Loucy (cell line): ENCODE data around the gene RC3H1.

Experiments used
- H2AFZ ChIP-seq: fragments of 200-600 bp; sonication (generic); 2 replicates; pipeline ENCODE4 v1.6.0; 2016; ENCODE audit warnings: antibody characterized with exemption, mild to moderate bottlenecking, low read length, moderate library complexity
- H3F3A ChIP-seq: fragments of 200-600 bp; 2 replicates; pipeline ENCODE4 v1.6.0; 2016; ENCODE audit warnings: antibody characterized with exemption, low read depth, mild to moderate bottlenecking
- H3K27me3 ChIP-seq: fragments of 200-600 bp; sonication (generic); 2 replicates; pipeline ENCODE4 v1.6.1; 2014; ENCODE audit warnings: low read length, mild to moderate bottlenecking; ENCODE audit not compliant: insufficient read depth, poor library complexity, severe bottlenecking
- H3K36me3 ChIP-seq: fragments of 200-600 bp; sonication (generic); 2 replicates; pipeline ENCODE4 v1.6.1; 2016; ENCODE audit warnings: low read length; ENCODE audit not compliant: insufficient read depth
- H3K4me1 ChIP-seq: fragments of 200-600 bp; sonication (generic); 2 replicates; pipeline ENCODE4 v1.5.1; 2014; ENCODE audit warnings: low read length, mild to moderate bottlenecking; ENCODE audit not compliant: insufficient read depth, poor library complexity, severe bottlenecking
- H3K4me2 ChIP-seq: fragments of 200-600 bp; sonication (generic); 2 replicates; pipeline ENCODE4 v1.6.0; 2014; ENCODE audit warnings: antibody characterized with exemption, low read length, low read depth, mild to moderate bottlenecking; ENCODE audit not compliant: poor library complexity, severe bottlenecking
- H3K4me3 ChIP-seq: fragments of 200-600 bp; sonication (generic); 2 replicates; pipeline ENCODE4 v1.5.1; 2014; ENCODE audit warnings: low read length, mild to moderate bottlenecking, mixed read lengths; ENCODE audit not compliant: poor library complexity, severe bottlenecking
- H3K79me2 ChIP-seq: fragments of 200-600 bp; sonication (generic); 2 replicates; pipeline ENCODE4 v1.6.1; 2014; ENCODE audit warnings: low read length; ENCODE audit not compliant: insufficient read depth
- H3K9ac ChIP-seq: fragments of 200-600 bp; sonication (generic); 2 replicates; pipeline ENCODE4 v1.6.0; 2014; ENCODE audit warnings: mild to moderate bottlenecking, low read depth, low read length, moderate library complexity; ENCODE audit not compliant: poor library complexity, severe bottlenecking
- H3K9me2 ChIP-seq: fragments of 200-600 bp; sonication (generic); replicated peaks from 2 replicates; pipeline ENCODE4 v1.6.1; 2016; ENCODE audit warnings: low read depth, low read length, mixed read lengths
- H3K9me3 ChIP-seq: fragments of 200-600 bp; sonication (generic); 2 replicates; pipeline ENCODE4 v1.6.1; 2014; ENCODE audit warnings: mild to moderate bottlenecking, antibody characterized with exemption, low read length, low read depth; ENCODE audit not compliant: insufficient read depth
- H4K20me1 ChIP-seq: fragments of 200-600 bp; sonication (generic); 2 replicates; pipeline ENCODE4 v1.6.0; 2014; ENCODE audit warnings: antibody characterized with exemption, low read length, mild to moderate bottlenecking; ENCODE audit not compliant: insufficient read depth, poor library complexity, severe bottlenecking
- EZH2phosphoT487 ChIP-seq: fragments of 200-600 bp; IDR thresholded peaks from 2 replicates; pipeline ENCODE4 v1.6.1; 2018; ENCODE audit warnings: antibody characterized with exemption, mild to moderate bottlenecking, moderate library complexity, borderline replicate concordance
- TF ChIP-seq, protein P1 (sequence below): fragments of 200-600 bp; sonication (generic); conservative IDR thresholded peaks from 2 replicates; pipeline ENCODE4 v1.5.1; 2014; ENCODE audit warnings: mild to moderate bottlenecking, antibody characterized with exemption, low read length

The RC3H1 gene

DNA sequence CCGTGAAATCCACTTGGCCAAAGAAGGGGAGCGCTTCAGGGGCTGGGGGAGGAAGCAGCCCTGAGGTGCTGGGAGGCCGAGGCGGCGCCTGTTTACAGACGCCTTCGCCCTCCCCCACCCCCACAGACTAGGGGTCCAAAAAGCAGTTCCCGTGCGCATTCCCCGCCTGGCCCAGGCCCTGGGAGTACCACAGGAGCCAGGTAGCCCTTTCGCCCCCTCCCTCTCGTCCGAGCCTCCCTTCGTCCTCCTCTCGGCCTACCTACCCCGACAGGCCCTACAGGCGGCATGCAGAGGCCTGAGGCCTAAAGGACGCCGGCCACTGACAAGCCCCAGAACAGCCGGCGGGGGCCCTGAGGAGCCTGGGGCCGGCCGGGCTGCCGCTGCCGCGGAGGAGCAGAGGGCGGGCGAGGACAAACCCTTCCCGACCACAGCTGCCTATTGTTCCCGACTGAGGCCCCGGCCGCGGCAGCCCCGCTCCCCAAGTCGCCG lies 522 bp downstream of the RC3H1 start:
- Histone ChIP-seq H3K4me2 (peak overlapping the region; percentile 96), H3K36me3 (no peaks in the 10 kb centered on the region), H3F3A (no peaks in the 10 kb centered on the region), H3K4me1 (peaks cover 50% of the 10 kb centered on the region), H3K9me2 (no peaks in the 10 kb centered on the region), H3K9ac (peak overlapping the region; percentile 90), H3K27me3 (no peaks in the 10 kb centered on the region), H2AFZ (peak overlapping the region; percentile 53; the same call in 1 of the 2 replicates), H3K9me3 (no peaks in the 10 kb centered on the region), H3K4me3 (peak overlapping the region; percentile 94), H4K20me1 (peaks cover 54% of the 10 kb centered on the region), H3K79me2 (peaks cover 55% of the 10 kb centered on the region)
- TF ChIP-seq, protein P1, sequence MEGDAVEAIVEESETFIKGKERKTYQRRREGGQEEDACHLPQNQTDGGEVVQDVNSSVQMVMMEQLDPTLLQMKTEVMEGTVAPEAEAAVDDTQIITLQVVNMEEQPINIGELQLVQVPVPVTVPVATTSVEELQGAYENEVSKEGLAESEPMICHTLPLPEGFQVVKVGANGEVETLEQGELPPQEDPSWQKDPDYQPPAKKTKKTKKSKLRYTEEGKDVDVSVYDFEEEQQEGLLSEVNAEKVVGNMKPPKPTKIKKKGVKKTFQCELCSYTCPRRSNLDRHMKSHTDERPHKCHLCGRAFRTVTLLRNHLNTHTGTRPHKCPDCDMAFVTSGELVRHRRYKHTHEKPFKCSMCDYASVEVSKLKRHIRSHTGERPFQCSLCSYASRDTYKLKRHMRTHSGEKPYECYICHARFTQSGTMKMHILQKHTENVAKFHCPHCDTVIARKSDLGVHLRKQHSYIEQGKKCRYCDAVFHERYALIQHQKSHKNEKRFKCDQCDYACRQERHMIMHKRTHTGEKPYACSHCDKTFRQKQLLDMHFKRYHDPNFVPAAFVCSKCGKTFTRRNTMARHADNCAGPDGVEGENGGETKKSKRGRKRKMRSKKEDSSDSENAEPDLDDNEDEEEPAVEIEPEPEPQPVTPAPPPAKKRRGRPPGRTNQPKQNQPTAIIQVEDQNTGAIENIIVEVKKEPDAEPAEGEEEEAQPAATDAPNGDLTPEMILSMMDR, result no peak
- TF ChIP-seq EZH2phosphoT487, result no peak

DNA sequence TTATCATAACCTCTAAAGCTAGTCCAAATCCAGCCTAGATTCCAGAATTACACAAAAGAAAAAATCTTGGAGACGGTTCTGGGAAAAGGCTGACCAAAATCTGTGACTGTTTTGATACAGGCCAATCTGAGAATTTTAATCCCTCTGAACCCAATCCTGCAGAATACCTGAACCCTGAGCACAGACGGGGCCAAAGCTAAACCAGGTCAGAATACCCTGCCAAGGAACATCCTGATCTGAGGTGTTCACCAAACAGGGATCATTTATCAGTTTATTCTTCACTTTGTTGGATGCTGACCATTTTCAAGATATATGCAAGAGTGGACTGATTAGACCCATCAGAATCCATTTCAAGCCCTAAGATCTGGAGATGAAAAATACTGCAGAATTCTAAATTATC lies 3.6 kb downstream of the RC3H1 start:
- no peaks in the 10 kb centered on the region for H3K9me3 ChIP-seq
- peaks cover 81% of the 10 kb centered on the region for H4K20me1 ChIP-seq
- no peaks in the 10 kb centered on the region for H3K27me3 ChIP-seq
- peaks cover 86% of the 10 kb centered on the region for H3K79me2 ChIP-seq
- H3F3A ChIP-seq, result no peaks in the 10 kb centered on the region
- H3K36me3 ChIP-seq, result no peaks in the 10 kb centered on the region
- peak overlapping the region; percentile 90 for H3K9ac ChIP-seq
- H3K4me3 ChIP-seq, result peak overlapping the region; percentile 94
- H2AFZ ChIP-seq, result no peak overlapping the region
- H3K4me1 ChIP-seq, result peaks cover 54% of the 10 kb centered on the region
- no peaks in the 10 kb centered on the region for H3K9me2 ChIP-seq
- TF ChIP-seq, protein P1, result no peak
- TF ChIP-seq EZH2phosphoT487, result no peak
- peak overlapping the region; percentile 96 for H3K4me2 ChIP-seq

- TF ChIP-seq, protein P1, result no peak
- TF ChIP-seq EZH2phosphoT487, result no peak
- no peaks in the 10 kb centered on the region for H3K36me3 ChIP-seq
- peaks cover 44% of the 10 kb centered on the region for H3K4me1 ChIP-seq
- no peaks in the 10 kb centered on the region for H3K9me3 ChIP-seq
- H3F3A ChIP-seq, result no peaks in the 10 kb centered on the region
- H3K79me2 ChIP-seq, result peaks cover 97% of the 10 kb centered on the region
- H3K27me3 ChIP-seq, result no peaks in the 10 kb centered on the region
- H2AFZ ChIP-seq, result no peak overlapping the region
- H3K4me3 ChIP-seq, result peak overlapping the region; percentile 94
- peaks cover 88% of the 10 kb centered on the region for H4K20me1 ChIP-seq
- H3K9ac ChIP-seq, result peak overlapping the region; percentile 90
- H3K4me2 ChIP-seq, result peak overlapping the region; percentile 96
- no peaks in the 10 kb centered on the region for H3K9me2 ChIP-seq
Measured at GRCh38 chr1:174017231-174017970, 4.8 kb downstream of the RC3H1 start.
